Endothelial cell of umbilical vein (primary cell): ENCODE data around the gene PBXIP1. TPM values are rescaled to one million over a fixed set of nuclear protein-coding genes. Genes with fewer than 3 reads are reported as not detected.

Experiments used
- BruUV-seq: library from RNA; stranded (reverse); fragments of 400-500 nt; replicated peaks from 2 replicates; lab custom pipeline; 2021; lab: Mats Ljungman, UMichigan
- CTCF ChIA-PET: fragments of 300-600, 350-600 bp; sonication (Branson Sonifier 250); formaldehyde crosslinking; loops from one replicate; lab custom pipeline; 2021; ENCODE audit warnings: antibody characterized with exemption, inconsistent platforms; lab: Charles Lee
- POLR2A ChIA-PET: fragments of 300-600, 350-600 bp; sonication (Branson Sonifier 250); formaldehyde crosslinking; loops from one replicate; lab custom pipeline; 2021; ENCODE audit warnings: antibody characterized with exemption, inconsistent platforms; lab: Charles Lee
- DNase-seq: peaks from one replicate; pipeline ENCODE4 v3.0.0-alpha.2; 2011; ENCODE audit warnings: low read depth, low spot score
- FAIRE-seq: peaks from 2 replicates; lab custom pipeline; 2011; peaks lifted over from hg19 to GRCh38; lab: Jason Lieb, UNC
- H2AFZ ChIP-seq: 2 replicates; pipeline ENCODE4 v1.6.0; 2012; ENCODE audit warnings: low read depth, low read length, control low read depth, inconsistent platforms
- H3K27ac ChIP-seq: 2 replicates; pipeline ENCODE4 v1.5.1; 2011; ENCODE audit warnings: low read depth, mild to moderate bottlenecking, control low read depth, low read length, moderate library complexity; ENCODE audit not compliant: insufficient read depth
- H3K27me3 ChIP-seq, 2 experiments: 2 replicates each; pipeline versions ENCODE4 v1.6.0 to v1.6.1; 2011; ENCODE audit warnings: low read length in 2 of 2, mixed read lengths in 1 of 2; ENCODE audit not compliant: control insufficient read depth in 2 of 2, insufficient read depth in 2 of 2
- H3K36me3 ChIP-seq, 2 experiments: 2 replicates in 1 of 2; 3 replicates in 1 of 2; pipeline ENCODE4 v1.5.1; 2011; ENCODE audit warnings: low read length in 2 of 2, mild to moderate bottlenecking in 1 of 2, moderate library complexity in 1 of 2; ENCODE audit not compliant: control insufficient read depth in 2 of 2, insufficient read depth in 2 of 2; ENCODE audit errors: extremely low read depth in 1 of 2
- H3K4me1 ChIP-seq: 3 replicates; pipeline ENCODE4 v1.5.1; 2011; ENCODE audit warnings: mild to moderate bottlenecking, low read length; ENCODE audit not compliant: control insufficient read depth, insufficient read depth; ENCODE audit errors: extremely low read depth
- H3K4me2 ChIP-seq: 2 replicates; pipeline ENCODE4 v1.6.1; 2011; ENCODE audit warnings: low read length, control low read depth, mixed read lengths; ENCODE audit not compliant: insufficient read depth
- H3K4me3 ChIP-seq, 3 experiments: fragments of 200-600 bp in 1 of 3; sonication (generic), shearing (Covaris generic) in 1 of 3; replicated peaks in 1 of 3; 2 replicates each; pipeline ENCODE4 v1.5.1; 2011 to 2016; ENCODE audit warnings: control low read depth in 3 of 3, low read length in 3 of 3, mild to moderate bottlenecking in 2 of 3, inconsistent platforms in 1 of 3, low read depth in 1 of 3, moderate library complexity in 1 of 3; ENCODE audit not compliant: insufficient read depth in 1 of 3
- H3K79me2 ChIP-seq: 2 replicates; pipeline ENCODE4 v1.6.0; 2012; ENCODE audit warnings: low read length, inconsistent platforms; ENCODE audit not compliant: control insufficient read depth, insufficient read depth
- H3K9ac ChIP-seq: replicated peaks from 2 replicates; pipeline ENCODE3; 2011; ENCODE audit warnings: low read length, control low read depth; ENCODE audit not compliant: insufficient read depth; ENCODE audit errors: extremely low read depth
- H3K9me1 ChIP-seq: replicated peaks from 3 replicates; pipeline ENCODE4 v1.6.0; 2011; ENCODE audit warnings: mild to moderate bottlenecking, low read length; ENCODE audit not compliant: control insufficient read depth, insufficient read depth; ENCODE audit errors: extremely low read depth
- H3K9me3 ChIP-seq: replicated peaks from 2 replicates; pipeline ENCODE4 v1.5.1; 2012; ENCODE audit warnings: low read length, inconsistent platforms; ENCODE audit not compliant: control insufficient read depth, insufficient read depth
- H4K20me1 ChIP-seq: replicated peaks from 2 replicates; pipeline ENCODE3; 2011; ENCODE audit warnings: mild to moderate bottlenecking, low read length; ENCODE audit not compliant: control insufficient read depth, insufficient read depth; ENCODE audit errors: extremely low read depth
- EZH2 ChIP-seq: IDR thresholded peaks from 2 replicates; pipeline ENCODE4 v1.6.1; 2012; ENCODE audit warnings: borderline replicate concordance, low read depth, mild to moderate bottlenecking, moderate library complexity, low read length, inconsistent platforms; ENCODE audit not compliant: severe bottlenecking
- MYC ChIP-seq: IDR thresholded peaks from one replicate; pipeline ENCODE4 v1.6.1; 2011; ENCODE audit warnings: mild to moderate bottlenecking, low read depth, low read length
- POLR2A ChIP-seq: IDR thresholded peaks from 2 replicates; pipeline ENCODE4 v1.6.1; 2012; ENCODE audit warnings: low read depth, mild to moderate bottlenecking, control low read depth, low read length
- POLR2AphosphoS5 ChIP-seq: IDR thresholded peaks from 2 replicates; pipeline ENCODE4 v1.6.1; 2012; ENCODE audit warnings: low read depth, mild to moderate bottlenecking, control low read depth, low read length, moderate library complexity; ENCODE audit not compliant: insufficient read depth
- dilution Hi-C: fragments of 300-500 bp; cut with MboI; formaldehyde crosslinking; loops from one replicate; pipeline ENCODE4 v1.15.0; 2019; ENCODE audit warnings: low sequenced_read_pairs; ENCODE audit not compliant: extremely low pct_ligation_motif_present
- intact Hi-C: fragments of 100-400 bp; cut with micrococcal nuclease; formaldehyde crosslinking; loops from one replicate; pipeline ENCODE4 v1.10.0; 2022
- polyA plus RNA-seq, 4 experiments: library from polyadenylated mRNA; depleted of rRNA in 3 of 4; stranded (reverse) in 3 of 4; unstranded in 1 of 4; fragments of >200 nt; gene quantifications; 2 replicates each; pipeline versions ENCODE4 v1.2.1 to v1.2.3, GENCODE V29; 2011 to 2012; ENCODE audit warnings: missing spikeins in 1 of 4
- total RNA-seq: library from RNA; stranded (reverse); gene quantifications from 2 replicates; pipeline ENCODE4 v1.2.3, GENCODE V29; 2021
- TF ChIP-seq, protein P1 (sequence below), 2 donors: IDR thresholded peaks; 1 replicate in 1 of 2; 2 replicates in 1 of 2; pipeline ENCODE4 v1.5.1; 2011; ENCODE audit warnings: low read length in 2 of 2, mild to moderate bottlenecking in 2 of 2, moderate library complexity in 2 of 2, control low read depth in 1 of 2, inconsistent platforms in 1 of 2, low read depth in 1 of 2; ENCODE audit not compliant: insufficient read depth in 1 of 2; ENCODE audit errors: extremely low read depth in 1 of 2

PBXIP1 gene
- total and polyA plus RNA-seq, 2 donors (not counting 3 experiments of a cell fraction or from before 2014, with no cell fraction given), result 49.4 to 54.7 TPM

DNA sequence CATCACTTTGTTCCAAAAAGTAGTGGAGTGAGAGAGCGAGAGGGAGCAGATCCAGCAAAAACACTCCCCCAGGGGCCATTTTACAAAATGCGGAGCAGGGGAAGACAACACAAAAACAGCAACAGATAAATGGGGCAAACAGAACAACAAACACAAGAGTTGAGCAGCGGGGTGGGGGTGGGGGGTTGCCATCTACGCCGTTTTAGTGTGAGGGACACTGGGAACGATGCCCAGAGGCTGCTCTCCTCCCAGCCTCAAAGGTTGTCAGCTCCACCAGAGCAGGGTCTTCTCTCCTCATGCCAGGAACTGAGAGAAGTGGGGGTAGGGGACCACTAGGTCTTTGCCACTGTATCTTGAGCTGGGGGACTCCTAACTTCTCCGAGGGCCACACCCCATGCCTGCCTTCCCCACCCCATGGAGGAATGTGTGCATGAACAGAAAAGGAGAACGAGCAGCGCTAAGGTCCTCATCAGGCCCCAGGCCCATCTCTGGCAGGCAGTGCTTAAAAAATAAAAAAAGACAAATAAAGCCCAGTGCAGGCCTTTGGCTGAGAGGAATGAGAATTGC is 1.3 kb upstream of the PBXIP1 start:
- Histone ChIP-seq H3K27ac (no peak overlapping the region), H3K36me3 (peaks cover 0 to 8% of the 10 kb centered on the region in 2 experiments), H4K20me1 (no peaks in the 10 kb centered on the region), H3K4me1 (peaks cover 29% of the 10 kb centered on the region), H3K27me3 (no peaks in the 10 kb centered on the region), H3K9me1 (no peaks in the 10 kb centered on the region), H3K4me3 (no peak overlapping the region), H3K9me3 (no peaks in the 10 kb centered on the region), H3K4me2 (no peak overlapping the region), H3K79me2 (peaks cover 9% of the 10 kb centered on the region), H2AFZ (no peak overlapping the region), H3K9ac (no peak overlapping the region)
- TF ChIP-seq POLR2AphosphoS5 (peak; percentile 11), MYC (no peak)
- FAIRE-seq (no peak), DNase-seq (no peak)
- dilution Hi-C loops (no loop called here), intact Hi-C loops (no loop called here)
- ChIA-PET CTCF (interaction anchor here (1.4 to 2.6 kb wide), 3 partner anchors 60 to 128 kb away, joined by 4 to 37 read pairs (median 15); no protein-coding TSS in a partner anchor), POLR2A (no interaction called here)
- no TSS peak for BruUV-seq

DNA sequence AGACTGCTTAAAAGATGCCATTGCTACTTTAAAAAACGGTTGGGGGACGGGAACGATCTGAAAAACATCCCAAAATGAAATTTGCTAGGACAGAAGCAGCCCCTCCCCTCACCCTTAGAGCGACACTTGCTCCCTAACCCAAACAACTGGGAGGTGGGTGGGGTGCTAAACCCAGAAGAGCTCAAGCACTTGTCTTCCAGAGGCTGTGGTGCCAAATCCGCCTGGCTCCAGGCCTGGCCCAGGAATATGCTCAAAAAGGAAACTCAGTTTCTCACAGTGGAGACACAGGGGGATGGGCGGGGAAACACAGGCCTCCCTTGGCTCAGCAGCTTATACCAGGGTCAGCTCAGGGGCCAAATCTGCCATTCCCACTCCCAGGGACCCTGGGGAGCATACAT is 644 bp upstream of the PBXIP1 start:
- H2AFZ ChIP-seq, result peak overlapping the region; percentile 62
- FAIRE-seq, result no peak
- dilution Hi-C loops, result no loop called here

More for the DNA sequence above, 644 bp upstream of the PBXIP1 start:
- peaks cover 27% of the 10 kb centered on the region for H3K4me1 ChIP-seq
- ChIA-PET CTCF (interaction anchor here (1.0 to 2.6 kb wide), 14 partner anchors 13 to 397 kb away, joined by 3 to 37 read pairs (median 7); partner anchors contain the start of genes ADAM15, LENEP and PMVK), POLR2A (interaction anchor here (0.9 to 1.4 kb wide), 3 partner anchors 16 to 43 kb away, joined by 3 to 5 read pairs (median 5); no protein-coding TSS in a partner anchor)
- H3K27ac ChIP-seq, result peak overlapping the region; percentile 69
- no peaks in the 10 kb centered on the region for H4K20me1 ChIP-seq
- DNase-seq, result peak; percentile 15
- TF ChIP-seq POLR2A (no peak), EZH2 (no peak), MYC (no peak)
- TF ChIP-seq, protein P1, sequence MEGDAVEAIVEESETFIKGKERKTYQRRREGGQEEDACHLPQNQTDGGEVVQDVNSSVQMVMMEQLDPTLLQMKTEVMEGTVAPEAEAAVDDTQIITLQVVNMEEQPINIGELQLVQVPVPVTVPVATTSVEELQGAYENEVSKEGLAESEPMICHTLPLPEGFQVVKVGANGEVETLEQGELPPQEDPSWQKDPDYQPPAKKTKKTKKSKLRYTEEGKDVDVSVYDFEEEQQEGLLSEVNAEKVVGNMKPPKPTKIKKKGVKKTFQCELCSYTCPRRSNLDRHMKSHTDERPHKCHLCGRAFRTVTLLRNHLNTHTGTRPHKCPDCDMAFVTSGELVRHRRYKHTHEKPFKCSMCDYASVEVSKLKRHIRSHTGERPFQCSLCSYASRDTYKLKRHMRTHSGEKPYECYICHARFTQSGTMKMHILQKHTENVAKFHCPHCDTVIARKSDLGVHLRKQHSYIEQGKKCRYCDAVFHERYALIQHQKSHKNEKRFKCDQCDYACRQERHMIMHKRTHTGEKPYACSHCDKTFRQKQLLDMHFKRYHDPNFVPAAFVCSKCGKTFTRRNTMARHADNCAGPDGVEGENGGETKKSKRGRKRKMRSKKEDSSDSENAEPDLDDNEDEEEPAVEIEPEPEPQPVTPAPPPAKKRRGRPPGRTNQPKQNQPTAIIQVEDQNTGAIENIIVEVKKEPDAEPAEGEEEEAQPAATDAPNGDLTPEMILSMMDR (IDR thresholded peaks at IDR 0.05; ENCODE audit: extremely low read depth in 1 of 2, insufficient read depth in 1 of 2, low read depth in 1 of 2, low read length in 2 of 2), result no peak
- BruUV-seq, result TSS peak; percentile 62
- H3K36me3 ChIP-seq, result peaks cover 0 to 8% of the 10 kb centered on the region in 2 experiments
- peak overlapping the region; percentile 92 for H3K9ac ChIP-seq
- H3K4me3 ChIP-seq, result peak overlapping the region in 2 of 3 experiments; percentile 57 to 76
- H3K27me3 ChIP-seq, result no peaks in the 10 kb centered on the region
- no peaks in the 10 kb centered on the region for H3K9me1 ChIP-seq
- H3K9me3 ChIP-seq, result no peaks in the 10 kb centered on the region
- peak overlapping the region; percentile 83 for H3K4me2 ChIP-seq
- intact Hi-C loops, result loop anchor here (1.0 kb wide), 2 partner anchors 46 to 397 kb away; partner anchors contain the start of gene ZBTB7B
- H3K79me2 ChIP-seq, result peaks cover 9% of the 10 kb centered on the region
